Epithelial cell of esophagus (primary cell): ENCODE results near the gene CCDC85C.

ENCODE experiments used
- DNase-seq: peaks from one replicate; pipeline ENCODE4 v3.0.0; 2010; ENCODE audit warnings: low read depth
- H3K4me3 ChIP-seq: 2 replicates; pipeline ENCODE4 v1.5.1; 2011; ENCODE audit warnings: mild to moderate bottlenecking, low read length, control low read depth
- TF ChIP-seq, protein P1 (sequence below): IDR thresholded peaks from 2 replicates; pipeline ENCODE4 v1.5.1; 2011; ENCODE audit warnings: low read depth, mild to moderate bottlenecking, low read length, control low read depth, inconsistent platforms; ENCODE audit not compliant: insufficient read depth; ENCODE audit errors: missing control alignments

CCDC85C gene

DNA sequence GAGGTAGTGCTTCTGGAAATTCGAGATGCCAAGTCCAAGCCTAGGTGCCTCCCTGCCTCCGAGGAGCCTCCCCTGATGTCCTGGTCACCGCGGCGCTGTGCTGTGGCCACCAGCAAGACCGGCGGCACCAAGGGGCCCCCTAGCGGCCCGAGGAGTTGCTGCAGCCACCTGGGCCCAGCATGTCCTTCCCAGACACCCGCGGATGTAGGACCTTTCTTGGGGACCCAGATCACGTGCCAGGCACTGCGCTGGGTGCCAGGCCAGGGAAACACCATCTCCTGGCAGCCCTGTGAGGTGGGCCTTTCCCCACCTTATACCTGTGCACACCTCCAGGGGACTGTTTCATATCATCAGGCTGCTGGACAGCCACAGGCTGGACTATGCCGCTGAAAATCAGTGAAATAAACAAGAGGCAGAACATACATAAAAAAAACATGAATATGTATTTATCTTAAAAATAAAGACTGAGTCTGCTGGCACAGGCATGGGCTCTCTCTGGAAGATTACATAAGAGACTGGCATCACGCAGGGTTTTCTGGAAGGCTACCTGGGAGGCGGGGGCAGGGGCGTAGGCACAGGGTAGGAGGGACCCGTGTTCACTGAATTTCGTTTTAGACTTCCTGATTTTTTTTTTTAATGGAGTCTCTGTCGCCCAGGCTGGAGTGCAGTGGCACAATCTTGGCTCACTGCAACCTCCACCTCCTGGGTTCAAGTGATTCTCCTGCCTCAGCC, 25.0 kb upstream of the CCDC85C start:
- H3K4me3 ChIP-seq, result no peak overlapping the region
- TF ChIP-seq, protein P1, sequence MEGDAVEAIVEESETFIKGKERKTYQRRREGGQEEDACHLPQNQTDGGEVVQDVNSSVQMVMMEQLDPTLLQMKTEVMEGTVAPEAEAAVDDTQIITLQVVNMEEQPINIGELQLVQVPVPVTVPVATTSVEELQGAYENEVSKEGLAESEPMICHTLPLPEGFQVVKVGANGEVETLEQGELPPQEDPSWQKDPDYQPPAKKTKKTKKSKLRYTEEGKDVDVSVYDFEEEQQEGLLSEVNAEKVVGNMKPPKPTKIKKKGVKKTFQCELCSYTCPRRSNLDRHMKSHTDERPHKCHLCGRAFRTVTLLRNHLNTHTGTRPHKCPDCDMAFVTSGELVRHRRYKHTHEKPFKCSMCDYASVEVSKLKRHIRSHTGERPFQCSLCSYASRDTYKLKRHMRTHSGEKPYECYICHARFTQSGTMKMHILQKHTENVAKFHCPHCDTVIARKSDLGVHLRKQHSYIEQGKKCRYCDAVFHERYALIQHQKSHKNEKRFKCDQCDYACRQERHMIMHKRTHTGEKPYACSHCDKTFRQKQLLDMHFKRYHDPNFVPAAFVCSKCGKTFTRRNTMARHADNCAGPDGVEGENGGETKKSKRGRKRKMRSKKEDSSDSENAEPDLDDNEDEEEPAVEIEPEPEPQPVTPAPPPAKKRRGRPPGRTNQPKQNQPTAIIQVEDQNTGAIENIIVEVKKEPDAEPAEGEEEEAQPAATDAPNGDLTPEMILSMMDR, result peak; percentile 94
- DNase-seq, result peak; percentile 76

- no peak overlapping the region for H3K4me3 ChIP-seq
- DNase-seq, result no peak
- TF ChIP-seq, protein P1, result no peak
Observed at GRCh38 chr14:99627510-99628381, 23.7 kb upstream of the CCDC85C start.

GRCh38 chr14:99627100-99627499, 23.1 kb upstream of the CCDC85C start:
- TF ChIP-seq, protein P1, result no peak
- no peak overlapping the region for H3K4me3 ChIP-seq
- DNase-seq, result no peak

- H3K4me3 ChIP-seq, result no peak overlapping the region
- TF ChIP-seq, protein P1, result no peak
- DNase-seq, result no peak
Observed at GRCh38 chr14:99626041-99626648, 22.1 kb upstream of the CCDC85C start.

DNA sequence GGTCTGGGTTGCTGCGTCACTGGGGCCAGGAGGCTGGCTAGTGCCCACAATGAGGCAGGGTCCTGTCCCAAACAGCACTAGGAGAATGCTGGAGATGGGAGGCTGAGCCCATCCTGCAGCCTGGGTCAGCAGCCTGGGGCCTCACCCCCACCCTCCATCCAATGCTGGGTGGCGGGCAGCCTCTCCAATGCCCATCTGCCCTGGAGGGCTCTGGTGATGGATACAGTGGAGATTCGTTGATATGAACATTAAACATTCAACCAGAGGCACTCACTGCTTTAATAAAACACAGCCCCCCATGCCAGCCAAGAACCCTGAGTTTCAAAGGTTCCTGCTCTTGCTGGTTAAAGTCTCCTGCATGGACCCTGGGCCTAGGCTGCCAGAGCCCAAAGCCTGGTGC, 21.5 kb upstream of the CCDC85C start:
- no peak overlapping the region for H3K4me3 ChIP-seq
- no peak for DNase-seq
- TF ChIP-seq, protein P1, result no peak

- TF ChIP-seq, protein P1, result no peak
- peak; percentile 25 for DNase-seq
- H3K4me3 ChIP-seq, result no peak overlapping the region
Observed at GRCh38 chr14:99624971-99625370, 21.0 kb upstream of the CCDC85C start.
